ENCODE results near the gene DONSON. TPM values are rescaled to one million over a fixed set of nuclear protein-coding genes. Genes with fewer than 3 reads are reported as not detected.

The DONSON gene
- polyA plus RNA-seq, 3 donors = 0.94 to 8.6 (median 1.5) TPM

- no peak overlapping the region for H3K4me2 ChIP-seq (replicated peaks; ENCODE audit: extremely low read depth, low read length, poor library complexity, severe bottlenecking)
- peaks cover 14 to 23% of the 10 kb centered on the region in 2 donors for H3K4me1 ChIP-seq (ENCODE audit: control insufficient read depth in 1 of 2, insufficient read depth in 2 of 2, low read length in 2 of 2)
- no peak overlapping the region for H3K4me3 ChIP-seq (replicated peaks in 1 of 3; ENCODE audit: low read depth in 2 of 3, low read length in 3 of 3)
- no peak for TF ChIP-seq CTCF (IDR thresholded peaks at IDR 0.05)
- H3K36me3 ChIP-seq (replicated peaks in 1 of 2; ENCODE audit: control insufficient read depth in 1 of 2, insufficient read depth in 2 of 2, low read length in 2 of 2) = peaks cover 11 to 63% of the 10 kb centered on the region in 2 donors
- Mint-ChIP-seq H3K27me3 (ENCODE audit: low read depth in 3 of 3) (no peaks in the 10 kb centered on the region), H3K4me1 (peaks cover 23% of the 10 kb centered on the region), H3K9me3 (peaks cover 0 to 3% (median 0%) of the 10 kb centered on the region in 7 donors), H3K36me3 (peaks cover 40 to 50% of the 10 kb centered on the region in 2 donors), H3K27ac (peak overlapping the region in 1 of 7 donors; percentile 1), H3K4me3 (no peak overlapping the region)
- no peaks in the 10 kb centered on the region for H3K27me3 ChIP-seq (ENCODE audit: control insufficient read depth in 2 of 2, insufficient read depth in 2 of 2, low read length in 2 of 2)
- no peak overlapping the region for H3K9ac ChIP-seq (ENCODE audit: insufficient read depth, low read length, poor library complexity, severe bottlenecking)
- H3K27ac ChIP-seq (ENCODE audit: low read depth in 1 of 2, low read length in 2 of 2) = no peak overlapping the region
- WGBS (ENCODE audit: insufficient coverage) = no CpG with 5 or more reads among the region's 2 CpGs
- H2AFZ ChIP-seq (ENCODE audit: insufficient read depth, low read depth, low read length, poor library complexity, severe bottlenecking) = no peak overlapping the region
- H3K9me3 ChIP-seq (replicated peaks in 1 of 2; ENCODE audit: control insufficient read depth in 1 of 2, insufficient read depth in 1 of 2, low read length in 2 of 2) = no peaks in the 10 kb centered on the region
- intact Hi-C loops (cut with micrococcal nuclease) = no loop called here
- no peaks in the 10 kb centered on the region for H4K20me1 ChIP-seq (ENCODE audit: insufficient read depth, low read length)
- DNase-seq = no peak
- peaks cover 52% of the 10 kb centered on the region for H3K79me2 ChIP-seq (ENCODE audit: insufficient read depth, low read length)
Measured at GRCh38 chr21:33537212-33537611, 51.3 kb downstream of the DONSON start.

GRCh38 chr21:33531007-33531406 lies 57.5 kb downstream of the DONSON start:
- Histone ChIP-seq H3K36me3 (replicated peaks in 1 of 2; ENCODE audit: control insufficient read depth in 1 of 2, insufficient read depth in 2 of 2, low read length in 2 of 2) (peaks cover 38 to 81% of the 10 kb centered on the region in 2 donors), H3K79me2 (ENCODE audit: insufficient read depth, low read length) (peaks cover under 1% of the 10 kb centered on the region), H2AFZ (ENCODE audit: insufficient read depth, low read depth, low read length, poor library complexity, severe bottlenecking) (no peak overlapping the region), H3K9ac (ENCODE audit: insufficient read depth, low read length, poor library complexity, severe bottlenecking) (no peak overlapping the region), H3K27ac (ENCODE audit: low read depth in 1 of 2, low read length in 2 of 2) (no peak overlapping the region), H4K20me1 (ENCODE audit: insufficient read depth, low read length) (no peaks in the 10 kb centered on the region), H3K4me2 (replicated peaks; ENCODE audit: extremely low read depth, low read length, poor library complexity, severe bottlenecking) (no peak overlapping the region), H3K4me3 (replicated peaks in 1 of 3; ENCODE audit: low read depth in 2 of 3, low read length in 3 of 3) (no peak overlapping the region), H3K4me1 (ENCODE audit: control insufficient read depth in 1 of 2, insufficient read depth in 2 of 2, low read length in 2 of 2) (peaks cover 12 to 18% of the 10 kb centered on the region in 2 donors), H3K9me3 (replicated peaks in 1 of 2; ENCODE audit: control insufficient read depth in 1 of 2, insufficient read depth in 1 of 2, low read length in 2 of 2) (no peaks in the 10 kb centered on the region), H3K27me3 (ENCODE audit: control insufficient read depth in 2 of 2, insufficient read depth in 2 of 2, low read length in 2 of 2) (no peaks in the 10 kb centered on the region)
- H3K4me3 Mint-ChIP-seq = no peak overlapping the region
- H3K27me3 Mint-ChIP-seq (ENCODE audit: low read depth in 3 of 3) = no peaks in the 10 kb centered on the region
- intact Hi-C loops (cut with micrococcal nuclease) = no loop called here
- no peak for DNase-seq
- H3K4me1 Mint-ChIP-seq = peaks cover 14% of the 10 kb centered on the region
- H3K27ac Mint-ChIP-seq = peak overlapping the region in 1 of 7 donors; percentile 13
- no peak for TF ChIP-seq CTCF (IDR thresholded peaks at IDR 0.05)
- no CpG with 5 or more reads among the region's 3 CpGs for WGBS (ENCODE audit: insufficient coverage)
- peaks cover 55 to 69% of the 10 kb centered on the region in 2 donors for H3K36me3 Mint-ChIP-seq
- H3K9me3 Mint-ChIP-seq = peaks cover 0 to 3% (median 0%) of the 10 kb centered on the region in 7 donors

Other genes with a start within 250 kb of the DONSON start
- gene IFNGR2, start 185.3 kb downstream of the DONSON start, polyA plus RNA-seq = 100 to 1,000 TPM; 204 to 324 (median 260) TPM
- gene TMEM50B, start 108.7 kb downstream of the DONSON start, polyA plus RNA-seq = 10 to 100 TPM; 33.8 to 43.0 (median 38.2) TPM
- gene DNAJC28, start 97.0 kb downstream of the DONSON start, polyA plus RNA-seq = 1 to 10 TPM in 1 of 3 donors, under 1 TPM in 2; 0.21 to 1.1 (median 0.26) TPM
- 10 to 100 TPM in 2 of 3 donors, 1 to 10 TPM in 1; 7.4 to 28.6 (median 26.1) TPM for gene GART, start 46.6 kb downstream of the DONSON start, polyA plus RNA-seq
- 100 to 1,000 TPM in 2 of 3 donors, 10 to 100 TPM in 1; 66.4 to 269 (median 184) TPM for gene SON, start 45.6 kb downstream of the DONSON start, polyA plus RNA-seq
- gene CRYZL1, start 53.1 kb upstream of the DONSON start, polyA plus RNA-seq = 10 to 100 TPM; 25.9 to 30.6 (median 26.1) TPM
- 10 to 100 TPM in 1 of 3 donors, 1 to 10 TPM in 2; 4.7 to 10.3 (median 5.1) TPM for gene ITSN1, start 53.8 kb upstream of the DONSON start, polyA plus RNA-seq

Data from CD14-positive monocyte (primary cell).